AG20443 (cell line): Measurements from ENCODE around the gene DSG2.
"Not testable (repeated sequence)": the region's sequence is repeated elsewhere in the genome, so short reads cannot be mapped to it uniquely, and the experiment has no call there.

Experiments used
- DNase-seq: peaks from one replicate; pipeline ENCODE4 v3.0.0; 2012; ENCODE audit warnings: low spot score, mixed read lengths

Gene DSG2

GRCh38 chr18:31500051-31500688 lies 2.2 kb downstream of the DSG2 start:
- no peak for DNase-seq

GRCh38 chr18:31503011-31503410 lies 5.0 kb downstream of the DSG2 start:
- no peak for DNase-seq

DNA sequence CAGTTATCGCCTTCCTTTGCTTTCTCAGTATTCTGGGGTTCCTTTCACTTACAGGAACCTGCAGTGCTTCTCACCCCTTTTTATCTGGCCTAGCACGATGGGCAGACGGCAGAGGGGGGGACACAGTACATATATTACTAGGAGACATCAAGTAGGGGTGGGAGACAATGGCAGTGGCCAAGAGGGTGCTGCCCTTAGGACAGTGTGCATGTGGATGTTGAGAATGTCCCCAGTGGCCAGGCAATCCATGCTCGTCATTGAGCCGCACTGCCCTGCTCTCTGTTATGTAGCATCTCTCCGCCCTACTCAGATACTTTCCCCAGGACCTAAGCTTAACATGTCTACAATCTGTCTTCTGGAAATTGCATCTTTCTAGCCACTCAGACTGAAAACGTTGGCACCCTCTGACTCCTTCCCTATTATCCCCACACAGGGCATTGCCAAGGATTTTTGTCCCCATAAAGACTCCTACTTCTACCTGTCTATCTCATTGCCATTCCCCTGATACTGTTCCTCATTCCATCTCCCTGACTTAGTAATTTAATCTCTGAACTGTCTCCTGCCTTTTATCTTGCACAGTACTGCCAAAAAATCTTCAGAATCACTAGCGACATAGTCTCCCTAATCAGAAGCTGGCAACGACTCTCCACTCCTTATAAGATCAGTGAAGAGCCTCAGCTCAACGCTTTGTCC lies 6.6 kb downstream of the DSG2 start:
- DNase-seq = no peak

GRCh38 chr18:31505156-31505555 lies 7.2 kb downstream of the DSG2 start:
- no peak for DNase-seq

- DNase-seq = no peak
These were observed 8.2 kb downstream of the DSG2 start for GRCh38 chr18:31506024-31506742.

- not testable (repeated sequence) for DNase-seq
These were observed 9.1 kb downstream of the DSG2 start for GRCh38 chr18:31507124-31507523.

DNA sequence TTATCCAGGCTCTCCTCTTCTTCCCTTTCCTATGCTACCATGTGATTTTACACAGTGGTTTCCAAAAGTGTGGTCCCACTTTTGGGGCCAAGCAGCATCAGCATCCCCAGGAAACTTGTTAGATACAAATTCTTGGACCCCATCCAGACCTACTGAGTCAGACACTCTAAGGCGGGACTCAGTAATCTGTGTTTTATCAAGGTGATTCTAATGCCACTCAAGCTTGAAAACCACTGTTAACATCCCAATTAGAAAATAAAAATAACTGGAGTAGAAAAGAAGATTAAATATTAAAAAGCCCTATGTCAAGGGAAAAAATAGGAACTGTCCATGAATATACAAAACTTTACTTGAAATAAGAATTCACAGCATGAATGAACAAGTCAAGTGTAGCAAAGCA lies 10.8 kb downstream of the DSG2 start:
- DNase-seq = no peak

DNA sequence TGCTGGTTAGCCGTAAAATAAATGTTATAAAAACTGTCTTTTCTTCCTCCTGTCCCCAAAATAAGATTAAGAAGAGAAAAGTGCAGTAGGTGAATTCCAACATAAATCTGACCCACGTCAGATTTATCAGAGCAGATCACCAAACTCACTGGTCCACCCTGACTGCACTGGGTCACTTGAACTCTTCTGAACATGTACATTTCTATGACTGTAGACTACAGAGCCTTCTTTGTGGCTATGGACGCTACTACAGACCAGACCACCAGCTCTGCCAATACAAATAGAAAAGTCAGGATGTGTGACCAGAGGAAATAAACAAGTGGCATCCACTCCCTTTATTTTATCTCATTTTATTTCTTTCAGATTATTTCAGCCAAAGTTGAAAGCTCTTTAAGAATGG lies 11.6 kb downstream of the DSG2 start:
- no peak for DNase-seq

GRCh38 chr18:31510319-31510718 lies 12.3 kb downstream of the DSG2 start:
- no peak for DNase-seq

- DNase-seq = no peak
These were observed 13.1 kb downstream of the DSG2 start for GRCh38 chr18:31511098-31511497.

GRCh38 chr18:31512203-31512764 lies 14.3 kb downstream of the DSG2 start:
- peak; percentile 16 for DNase-seq

DNA sequence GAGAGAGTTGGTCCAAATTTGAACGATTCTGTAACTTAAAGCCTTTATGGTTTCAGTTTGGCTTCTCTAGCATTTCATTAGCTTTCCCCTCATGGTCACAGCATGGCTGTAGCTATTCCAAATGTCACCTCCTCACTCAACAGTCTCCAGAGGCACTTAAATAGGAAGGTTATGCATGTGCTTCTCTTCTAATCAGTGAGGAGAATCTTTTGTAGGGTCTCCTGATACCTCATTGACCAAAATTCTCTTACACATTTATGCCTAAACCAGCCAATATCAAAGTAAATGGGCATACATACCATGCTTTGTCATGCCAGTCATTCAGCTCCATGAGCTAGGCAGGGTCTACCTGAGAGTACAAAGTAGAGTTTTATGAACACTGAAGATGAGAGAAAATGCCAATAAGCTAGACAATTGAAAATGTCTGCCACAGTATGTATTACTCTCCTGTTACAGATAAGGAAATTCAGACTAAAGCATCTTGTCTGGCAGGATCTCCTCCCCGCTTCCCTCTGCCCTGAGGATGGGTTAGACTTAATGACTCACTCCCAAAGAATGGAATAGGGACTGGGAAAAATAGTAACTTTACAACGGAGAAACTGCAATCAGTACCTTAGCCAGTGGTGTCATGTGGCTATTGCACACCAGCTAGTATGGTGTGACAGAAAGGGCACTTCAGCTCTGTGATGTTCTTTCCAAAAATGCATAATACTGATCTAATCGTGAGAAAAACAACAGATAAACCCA lies 15.4 kb downstream of the DSG2 start:
- no peak for DNase-seq

DNA sequence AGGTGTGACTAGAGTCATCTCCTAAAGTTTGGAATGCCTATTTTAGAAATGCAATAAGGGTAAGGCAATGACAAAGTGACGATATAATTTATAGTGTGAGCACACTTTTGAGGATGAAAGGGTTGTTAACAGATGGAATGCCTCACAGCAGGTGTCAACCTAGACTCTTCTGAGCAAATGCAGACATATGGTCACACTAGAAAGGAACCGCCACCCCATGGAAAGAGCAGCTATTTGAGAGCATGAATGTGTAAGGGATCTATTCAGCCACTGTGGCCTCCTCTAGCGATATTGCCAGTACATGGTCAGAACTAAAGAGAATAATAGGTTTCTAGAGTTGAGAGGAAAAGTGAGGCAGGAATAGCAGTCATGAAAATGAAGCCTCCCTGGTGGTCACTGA lies 18.5 kb downstream of the DSG2 start:
- DNase-seq = no peak

DNA sequence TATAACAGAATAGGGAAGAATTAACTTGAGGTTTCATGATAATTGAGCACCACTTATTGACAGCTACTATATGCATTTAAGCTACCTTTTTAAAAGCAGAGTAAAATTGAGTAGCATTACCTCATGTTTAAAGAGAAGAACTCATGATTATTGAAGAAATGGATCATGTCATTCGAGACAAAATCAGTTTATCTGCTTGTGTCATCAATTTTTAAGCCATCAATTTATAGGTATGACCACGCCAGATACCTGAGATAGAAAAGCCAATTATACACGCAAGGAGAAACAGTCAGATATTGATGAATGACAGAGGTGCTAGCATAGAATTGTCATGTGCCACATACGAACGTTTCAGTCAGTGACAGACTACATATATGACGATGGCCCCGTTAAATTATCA lies 28.4 kb downstream of the DSG2 start:
- no peak for DNase-seq

DNA sequence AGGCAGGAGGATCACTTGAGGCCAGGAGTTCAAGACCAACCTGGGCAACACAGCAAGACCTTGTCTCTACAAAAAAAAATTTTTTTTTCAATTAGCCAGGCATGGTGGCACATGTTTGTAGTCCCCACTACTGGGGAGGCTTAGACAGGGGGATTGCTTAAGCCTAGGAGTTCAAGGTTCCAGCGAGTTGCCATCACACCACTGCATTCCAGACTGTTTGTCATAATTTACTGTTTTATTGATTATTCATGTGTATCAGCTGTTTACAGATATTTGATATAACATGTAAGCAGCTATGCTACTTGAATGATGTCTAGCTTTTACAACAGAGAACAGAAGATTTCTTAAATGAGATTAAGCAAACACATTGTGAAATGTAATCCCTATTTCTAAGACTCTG lies 35.3 kb downstream of the DSG2 start:
- no peak for DNase-seq

- no peak for DNase-seq
These were observed 40.9 kb downstream of the DSG2 start for GRCh38 chr18:31538837-31539236.

DNA sequence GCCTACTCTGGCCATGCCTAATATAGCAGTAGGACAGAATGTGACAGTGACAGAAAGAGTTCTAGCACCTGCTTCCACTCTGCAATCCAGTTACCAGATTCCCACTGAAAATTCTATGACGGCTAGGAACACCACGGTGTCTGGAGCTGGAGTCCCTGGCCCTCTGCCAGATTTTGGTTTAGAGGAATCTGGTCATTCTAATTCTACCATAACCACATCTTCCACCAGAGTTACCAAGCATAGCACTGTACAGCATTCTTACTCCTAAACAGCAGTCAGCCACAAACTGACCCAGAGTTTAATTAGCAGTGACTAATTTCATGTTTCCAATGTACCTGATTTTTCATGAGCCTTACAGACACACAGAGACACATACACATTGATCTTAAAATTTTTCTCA lies 48.5 kb downstream of the DSG2 start:
- no peak for DNase-seq

DNA sequence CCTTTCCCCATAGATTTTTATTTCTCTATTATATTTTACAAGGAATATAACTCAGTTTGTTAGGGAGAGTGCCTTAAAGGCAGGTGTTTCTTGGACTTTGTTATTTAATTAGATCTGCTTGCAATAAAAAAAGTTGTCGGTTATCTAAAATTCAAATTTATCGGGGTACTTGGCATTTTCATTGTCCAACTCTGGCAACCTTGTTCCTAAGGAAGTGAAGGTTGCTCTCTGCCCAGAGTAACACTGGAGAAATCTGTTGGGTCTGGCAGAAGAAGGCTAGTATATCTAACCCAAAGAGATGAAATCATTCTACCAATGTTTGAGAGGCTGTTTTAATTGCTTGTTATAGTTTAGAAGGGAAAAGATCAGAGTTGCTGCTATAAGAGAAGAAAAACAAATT lies 50.9 kb downstream of the DSG2 start:
- no peak for DNase-seq

DNA sequence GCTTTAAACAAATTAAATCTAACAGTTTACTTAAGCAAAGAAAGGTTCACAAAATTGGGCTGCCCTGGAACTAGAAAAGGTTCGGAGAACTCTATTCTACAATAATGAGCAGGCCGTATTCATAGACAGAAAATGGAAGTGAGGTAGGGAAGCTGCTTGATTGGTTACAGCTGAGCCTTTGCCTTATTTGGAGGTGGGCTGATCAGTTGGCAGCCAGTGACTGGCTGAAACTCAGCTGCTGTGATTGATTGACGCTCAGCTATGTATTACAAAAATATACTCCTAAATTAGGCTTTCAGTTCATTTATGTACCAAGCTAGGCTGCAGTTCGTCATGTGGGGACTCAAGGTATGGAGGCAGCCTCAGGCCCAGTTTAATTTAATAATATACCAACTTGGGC lies 51.4 kb downstream of the DSG2 start:
- no peak for DNase-seq

DNA sequence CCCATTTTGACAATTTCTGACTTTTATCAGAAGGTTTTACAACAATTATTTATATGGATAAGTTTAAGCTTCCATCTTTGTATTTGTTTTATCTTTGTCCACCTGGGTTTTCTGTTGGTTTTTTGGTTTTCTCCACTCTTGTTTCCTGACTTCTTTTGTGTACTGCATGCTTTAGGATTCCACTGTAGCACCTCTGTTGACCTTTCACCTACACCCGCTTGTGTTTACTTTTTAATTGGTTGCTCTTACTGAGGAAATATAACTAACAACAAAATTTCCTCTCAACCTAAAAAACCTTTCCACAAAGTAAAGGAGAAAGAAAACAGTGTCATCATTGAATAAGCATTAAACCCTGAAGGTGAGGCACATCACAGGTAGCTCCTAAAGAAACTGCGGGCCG lies 53.9 kb downstream of the DSG2 start:
- no peak for DNase-seq

DNA sequence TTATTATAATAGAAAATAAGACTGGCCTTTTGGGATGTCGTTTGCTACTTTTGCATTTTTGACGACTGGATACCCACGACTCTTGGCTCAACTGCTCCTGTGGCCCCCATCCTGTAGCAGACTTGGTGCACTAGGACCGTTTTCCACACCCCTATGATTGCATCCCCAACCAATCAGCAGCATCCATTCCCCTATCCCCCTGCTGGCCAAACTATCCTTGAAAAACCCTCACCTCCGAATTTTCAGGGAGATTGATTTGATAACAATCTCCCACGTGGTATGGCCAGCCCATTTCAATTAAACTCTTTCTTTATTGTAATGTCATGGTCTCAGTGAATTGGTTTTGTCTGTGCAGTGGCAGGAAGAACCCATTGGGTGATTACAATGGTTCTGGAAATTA lies 55.8 kb downstream of the DSG2 start:
- no peak for DNase-seq

- no peak for DNase-seq
These were observed 56.8 kb downstream of the DSG2 start for GRCh38 chr18:31554776-31555175.
